HS-27A (cell line): ENCODE data around the gene NR2F6.
"Not testable (repeated sequence)": the region's sequence is repeated elsewhere in the genome, so short reads cannot be mapped to it uniquely, and the experiment has no call there.

Source experiments
- DNase-seq: peaks from one replicate; pipeline ENCODE4 v3.0.0-alpha.2; 2012; ENCODE audit warnings: low read depth, missing footprints

NR2F6 gene

DNA sequence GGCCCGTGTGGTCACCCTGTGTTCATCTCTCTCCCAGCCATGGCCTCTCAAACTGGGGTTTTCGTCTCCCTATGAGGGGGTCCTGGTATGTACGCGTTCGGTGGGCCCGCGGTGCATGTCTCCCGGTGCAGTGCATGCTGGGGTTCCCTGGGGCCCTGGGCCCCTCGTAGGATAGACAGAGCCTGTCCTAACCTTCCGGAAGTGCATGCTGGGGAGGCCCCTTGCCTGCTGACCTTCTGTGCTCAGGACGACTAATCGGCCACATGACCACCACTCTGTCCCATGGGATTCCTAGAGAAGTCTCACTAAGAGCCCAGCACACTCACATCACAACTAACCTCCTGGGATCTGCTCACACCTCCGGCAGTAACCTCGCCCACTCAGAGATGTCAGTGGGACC is 35.4 kb downstream of the NR2F6 start:
- DNase-seq, result no peak

DNA sequence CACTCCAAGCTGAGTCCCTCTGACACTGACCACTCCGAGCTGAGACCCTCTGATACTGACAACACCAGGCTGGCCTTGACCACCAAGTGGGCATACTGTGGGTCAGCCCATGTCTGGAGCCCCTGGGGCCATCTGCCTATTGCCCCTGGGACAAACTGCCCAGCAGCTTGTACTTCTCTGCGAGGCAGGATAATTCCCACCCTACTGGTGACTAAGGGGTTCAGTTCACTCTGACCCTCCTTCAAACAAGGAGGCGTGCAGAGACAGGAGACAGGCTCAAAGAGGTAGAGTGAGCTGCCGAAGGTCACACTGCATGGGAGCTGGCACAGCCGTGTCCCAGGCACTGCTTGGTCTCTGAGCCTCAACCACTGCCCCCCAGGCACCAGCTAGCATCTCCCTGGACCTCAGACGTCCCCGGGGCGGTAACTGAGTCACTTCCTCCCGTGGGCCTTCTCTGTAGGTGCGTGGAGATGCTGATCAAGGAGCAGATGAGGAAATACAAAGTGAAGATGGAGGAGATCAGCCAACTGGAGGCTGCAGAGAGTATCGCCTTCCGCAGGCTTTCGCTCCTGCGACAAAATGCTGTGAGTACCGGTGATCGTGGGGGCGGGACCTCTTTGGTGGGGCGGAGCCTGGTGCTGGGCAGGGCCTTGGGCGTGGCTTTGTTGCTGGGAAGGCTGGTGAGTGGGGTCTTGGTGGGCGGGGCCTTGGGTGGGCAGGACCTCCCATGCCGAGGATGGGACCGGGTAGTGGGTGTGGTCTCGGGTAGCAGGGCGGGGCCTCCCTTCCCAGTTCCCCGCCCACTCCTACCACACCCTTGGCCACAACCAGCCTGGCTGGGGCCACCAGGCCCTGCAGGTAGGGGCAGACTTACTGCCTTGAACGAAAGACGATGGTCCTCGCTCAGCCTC is 36.3 kb downstream of the NR2F6 start:
- DNase-seq, result no peak

DNA sequence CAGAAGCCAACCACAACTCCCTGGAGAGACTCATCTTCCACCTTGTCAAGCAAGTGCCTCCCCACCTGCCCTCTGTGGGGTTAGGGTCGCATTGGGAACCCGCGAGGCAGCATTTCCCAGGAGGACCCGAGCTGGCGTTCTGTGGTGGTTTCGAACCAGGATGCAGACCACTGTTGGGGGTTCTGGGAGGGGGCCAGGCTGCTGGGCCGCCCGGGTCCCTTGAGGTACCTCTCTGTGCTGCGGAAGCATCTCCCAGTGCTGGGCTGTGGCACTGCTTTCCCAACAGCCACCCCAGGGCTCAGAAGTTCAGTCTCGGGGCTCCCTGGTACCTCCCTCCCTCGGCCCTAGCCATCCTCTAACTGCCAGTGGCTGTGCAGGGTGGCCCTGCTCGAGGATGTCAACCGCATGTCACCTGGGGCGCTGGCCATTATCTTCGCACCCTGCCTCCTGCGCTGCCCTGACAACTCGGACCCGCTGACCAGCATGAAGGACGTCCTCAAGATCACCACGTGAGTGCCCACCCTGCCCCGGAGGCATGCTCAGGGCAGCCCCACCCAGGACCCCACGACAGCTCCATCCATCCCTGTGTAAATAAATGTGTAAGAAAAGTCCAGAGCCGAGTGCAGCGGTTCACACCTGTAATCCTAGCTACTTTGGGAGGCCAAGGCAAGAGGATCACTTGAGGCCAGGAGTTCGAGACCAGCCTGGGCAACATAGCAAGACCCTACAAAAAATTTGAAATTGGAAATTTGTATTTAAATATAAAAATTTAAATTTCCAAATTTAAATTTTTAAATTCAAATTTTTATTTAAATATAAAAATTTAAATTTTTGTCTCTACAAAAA is 38.8 kb downstream of the NR2F6 start:
- DNase-seq, result no peak

DNA sequence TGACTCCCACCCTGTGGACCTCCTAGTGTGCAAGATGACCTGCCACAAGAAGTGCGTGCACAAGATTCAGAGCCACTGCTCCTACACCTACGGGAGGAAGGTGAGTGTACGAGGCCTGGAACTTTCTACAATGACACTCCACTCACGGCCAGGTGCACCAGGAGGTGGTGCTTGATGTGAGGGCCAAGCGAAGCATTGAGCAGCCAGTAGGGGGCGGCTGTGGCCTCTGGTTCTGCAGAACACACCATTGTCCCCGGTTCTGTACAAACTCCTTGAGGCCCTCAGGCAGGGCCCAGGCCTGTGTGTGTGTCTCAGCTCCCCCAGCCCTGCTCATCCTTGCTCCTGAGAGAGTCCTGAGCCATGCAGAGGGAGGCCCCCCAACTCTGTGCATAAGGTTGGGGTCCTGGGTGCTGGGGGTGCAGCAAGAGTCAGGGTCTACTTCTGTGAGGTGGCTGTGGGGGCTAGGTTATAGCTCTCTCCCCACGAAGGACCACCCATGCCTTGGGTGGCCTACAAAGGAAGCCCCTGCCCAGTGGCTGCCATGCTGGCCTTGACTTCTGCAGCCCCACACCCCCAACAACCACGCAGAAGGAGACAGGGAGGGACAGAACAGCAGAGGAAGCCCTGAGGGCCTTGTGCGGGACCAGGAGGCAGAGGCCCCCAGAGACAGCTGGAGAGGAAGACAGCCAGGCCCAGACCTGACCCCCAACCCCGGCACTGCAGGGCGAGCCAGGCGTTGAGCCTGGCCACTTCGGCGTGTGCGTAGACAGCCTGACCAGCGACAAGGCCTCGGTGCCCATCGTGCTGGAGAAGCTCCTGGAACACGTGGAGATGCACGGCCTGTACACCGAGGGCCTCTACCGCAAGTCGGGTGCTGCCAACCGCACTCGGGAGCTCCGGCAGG is 40.2 kb downstream of the NR2F6 start:
- no peak for DNase-seq

DNA sequence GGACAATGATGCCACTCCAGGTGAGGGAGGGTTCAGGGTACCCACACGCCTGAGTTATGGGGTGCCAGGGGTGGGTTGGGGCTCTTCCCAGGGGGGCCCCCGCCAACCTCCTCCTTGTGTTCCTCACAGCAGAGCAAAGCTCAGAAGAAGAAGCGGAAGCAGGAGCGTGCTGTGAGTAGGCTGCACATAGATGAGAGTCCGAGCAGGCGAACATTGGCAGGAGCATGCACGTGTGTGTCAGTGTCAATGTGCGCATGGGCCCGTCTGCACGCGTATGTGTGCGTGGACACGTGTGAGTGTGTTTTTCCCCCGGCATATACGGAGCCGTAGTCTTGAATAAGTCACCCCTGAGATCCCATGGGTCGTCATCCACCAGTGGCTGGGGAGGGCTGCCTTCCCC is 43.0 kb downstream of the NR2F6 start:
- DNase-seq, result no peak

DNA sequence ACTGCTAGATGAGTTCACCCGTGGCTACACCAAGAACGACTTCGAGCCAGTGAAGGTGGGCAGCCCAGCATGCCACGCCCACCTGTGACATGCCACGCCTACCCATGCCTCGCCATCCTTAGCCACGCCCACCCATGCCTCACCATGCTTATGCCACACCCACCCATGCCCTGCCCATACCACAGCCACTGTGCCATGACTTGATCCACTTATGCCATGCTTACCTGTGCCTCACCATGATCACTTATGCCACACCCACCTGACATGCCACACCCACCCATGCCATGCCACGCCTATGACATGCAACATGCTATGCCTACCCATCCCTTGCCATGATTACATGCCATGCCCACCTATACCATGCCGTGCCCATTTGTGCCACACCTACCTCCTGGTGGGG is 43.5 kb downstream of the NR2F6 start:
- DNase-seq, result no peak

DNA sequence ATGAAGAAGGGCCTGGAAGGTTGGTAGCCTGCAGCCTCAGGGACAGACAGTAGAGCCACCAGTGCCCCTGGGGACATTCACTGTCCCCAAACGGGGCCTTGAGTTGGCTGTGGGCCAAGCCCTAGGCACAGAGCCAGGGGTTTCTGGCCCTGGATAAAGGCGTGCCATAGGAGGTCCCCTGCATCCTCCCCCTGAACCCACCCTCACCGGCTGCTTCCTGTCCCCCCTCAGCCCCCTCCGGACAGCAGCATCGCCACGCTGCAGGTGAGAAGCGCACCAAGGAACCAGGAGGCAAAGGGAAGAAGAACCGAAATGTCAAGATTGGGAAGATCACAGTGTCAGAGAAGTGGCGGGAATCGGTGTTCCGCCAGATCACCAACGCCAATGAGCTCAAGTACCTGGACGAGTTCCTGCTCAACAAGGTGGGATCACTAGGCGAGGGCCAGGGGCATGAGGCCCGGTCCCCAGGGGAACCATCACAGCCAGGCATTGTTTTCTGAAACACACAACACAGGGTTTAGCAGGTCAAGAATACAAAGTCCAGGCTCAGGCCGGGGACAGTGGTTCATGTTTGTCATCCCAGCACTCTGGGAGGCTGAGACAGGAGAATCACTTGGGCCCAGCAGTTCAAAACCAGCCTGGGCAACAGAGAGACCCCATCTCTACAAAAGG is 45.2 kb downstream of the NR2F6 start:
- no peak for DNase-seq

DNA sequence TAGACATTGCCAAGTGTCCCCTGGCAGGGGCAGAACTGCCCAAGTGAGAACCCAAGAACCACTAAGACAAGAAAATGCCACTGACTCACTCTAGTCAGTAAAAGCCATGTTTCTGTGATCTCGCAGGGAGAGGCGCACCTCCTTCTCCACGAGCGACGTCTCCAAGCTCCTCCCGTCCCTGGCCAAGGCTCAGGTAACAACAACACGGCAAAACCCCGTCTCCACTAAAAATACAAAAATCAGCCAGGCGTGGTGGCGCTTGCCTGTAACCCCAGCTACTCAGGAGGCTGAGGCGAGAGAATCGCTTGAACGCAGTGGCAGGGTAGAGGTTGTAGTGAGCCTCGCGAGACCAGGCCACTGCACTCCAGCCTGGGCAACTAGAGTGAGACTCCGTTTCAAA is 48.1 kb downstream of the NR2F6 start:
- DNase-seq, result no peak

DNA sequence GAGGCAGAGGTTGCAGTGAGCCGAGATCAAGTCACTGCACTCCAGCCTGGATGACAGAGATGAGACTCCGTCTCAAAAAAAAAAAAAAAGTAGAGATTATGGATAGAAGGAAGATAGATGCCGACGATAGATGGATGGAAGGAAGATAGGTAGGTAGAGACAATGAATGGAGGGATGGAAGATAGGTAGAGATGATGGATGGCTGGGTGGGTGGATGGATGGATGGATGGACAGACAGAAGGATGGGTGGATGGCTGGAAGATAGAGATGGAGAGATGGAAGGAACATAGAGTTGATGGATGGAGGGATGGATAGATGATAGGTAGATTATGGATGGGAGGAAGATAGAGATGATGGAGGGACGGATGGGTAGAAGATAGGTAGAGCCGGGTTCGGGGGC is 49.1 kb downstream of the NR2F6 start:
- no peak for DNase-seq

DNA sequence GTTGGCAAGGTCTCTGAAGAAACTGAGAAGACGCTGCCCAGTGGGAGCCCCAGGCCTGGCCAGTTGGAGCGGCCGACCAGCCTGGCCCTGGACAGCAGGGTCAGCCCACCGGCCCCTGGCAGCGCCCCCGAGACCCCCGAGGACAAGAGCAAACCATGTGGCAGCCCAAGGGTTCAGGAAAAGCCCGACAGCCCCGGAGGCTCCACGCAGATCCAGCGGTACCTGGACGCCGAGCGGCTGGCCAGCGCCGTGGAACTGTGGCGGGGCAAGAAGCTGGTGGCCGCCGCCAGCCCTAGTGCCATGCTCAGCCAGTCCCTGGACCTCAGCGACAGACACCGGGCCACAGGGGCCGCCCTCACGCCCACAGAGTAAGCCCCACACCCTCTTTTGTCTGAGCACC is 50.6 kb downstream of the NR2F6 start:
- no peak for DNase-seq

DNA sequence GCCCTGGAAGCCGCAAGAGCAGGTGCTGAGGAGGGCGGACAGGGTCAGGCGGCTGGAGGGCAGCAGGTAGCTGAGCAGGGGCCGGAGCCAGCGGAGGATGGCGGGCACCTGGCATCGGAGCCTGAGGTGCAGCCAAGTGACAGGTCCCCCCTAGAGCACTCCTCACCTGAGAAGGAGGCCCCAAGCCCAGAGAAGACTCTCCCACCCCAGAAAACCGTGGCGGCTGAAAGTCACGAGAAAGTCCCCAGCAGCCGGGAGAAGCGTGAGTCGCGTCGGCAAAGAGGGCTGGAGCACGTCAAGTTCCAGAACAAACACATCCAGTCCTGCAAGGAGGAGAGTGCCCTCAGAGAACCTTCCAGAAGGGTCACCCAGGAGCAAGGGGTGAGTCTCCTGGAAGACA is 51.1 kb downstream of the NR2F6 start:
- no peak for DNase-seq

DNA sequence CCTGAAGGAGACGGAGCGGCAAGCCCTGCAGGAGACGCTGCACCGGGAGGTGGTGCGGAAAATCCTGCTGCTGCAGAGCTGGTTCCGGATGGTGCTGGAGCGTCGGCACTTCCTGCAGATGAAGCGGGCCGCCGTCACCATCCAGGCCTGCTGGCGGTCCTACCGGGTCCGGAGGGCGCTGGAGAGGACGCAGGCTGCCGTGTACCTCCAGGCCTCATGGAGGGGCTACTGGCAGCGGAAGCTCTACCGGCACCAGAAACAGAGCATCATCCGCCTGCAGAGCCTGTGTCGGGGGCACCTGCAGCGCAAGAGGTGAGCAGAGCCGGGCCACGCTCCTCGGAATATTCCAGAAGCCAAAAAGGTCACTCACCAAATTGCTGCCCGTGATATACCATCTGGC is 53.0 kb downstream of the NR2F6 start:
- no peak for DNase-seq

DNA sequence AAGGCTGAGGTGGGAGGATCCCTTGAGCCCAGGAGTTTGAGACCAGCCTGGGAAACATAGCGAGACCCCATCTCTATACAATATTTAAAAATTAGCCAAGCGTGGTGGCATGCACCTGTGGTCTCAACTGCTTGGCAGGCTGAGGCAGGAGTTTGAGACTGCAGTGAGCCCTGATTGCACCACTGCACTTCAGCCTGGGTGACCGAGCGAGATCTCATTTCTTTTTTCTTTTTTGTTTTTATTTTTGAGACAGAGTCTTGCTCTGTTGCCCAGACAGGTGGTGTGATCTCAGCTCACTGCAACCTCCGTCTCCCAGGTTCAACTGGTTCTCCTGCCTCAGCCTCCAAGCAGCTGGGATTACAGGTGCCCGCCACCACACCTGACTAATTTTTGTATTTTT is 54.0 kb downstream of the NR2F6 start:
- DNase-seq, result not testable (repeated sequence)

DNA sequence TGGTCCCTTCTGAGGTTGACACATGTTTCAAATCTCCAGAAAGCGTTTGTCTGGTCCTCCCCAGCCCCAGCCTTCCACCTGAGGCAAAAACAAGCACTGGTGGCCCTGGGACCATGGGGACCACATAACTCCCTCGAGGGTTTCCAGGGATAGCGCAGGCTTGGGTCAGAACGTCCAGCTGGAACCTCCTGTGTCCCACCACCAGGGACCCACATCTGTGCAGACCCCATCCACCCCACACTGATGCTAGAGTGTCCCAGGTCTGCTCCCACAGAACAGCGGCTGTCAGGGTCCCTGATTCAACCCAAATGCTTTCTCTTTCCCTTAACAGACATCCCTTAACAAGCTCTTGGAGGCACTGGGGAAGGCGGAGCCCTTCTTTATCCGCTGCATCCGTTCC is 60.1 kb downstream of the NR2F6 start:
- DNase-seq, result no peak

DNA sequence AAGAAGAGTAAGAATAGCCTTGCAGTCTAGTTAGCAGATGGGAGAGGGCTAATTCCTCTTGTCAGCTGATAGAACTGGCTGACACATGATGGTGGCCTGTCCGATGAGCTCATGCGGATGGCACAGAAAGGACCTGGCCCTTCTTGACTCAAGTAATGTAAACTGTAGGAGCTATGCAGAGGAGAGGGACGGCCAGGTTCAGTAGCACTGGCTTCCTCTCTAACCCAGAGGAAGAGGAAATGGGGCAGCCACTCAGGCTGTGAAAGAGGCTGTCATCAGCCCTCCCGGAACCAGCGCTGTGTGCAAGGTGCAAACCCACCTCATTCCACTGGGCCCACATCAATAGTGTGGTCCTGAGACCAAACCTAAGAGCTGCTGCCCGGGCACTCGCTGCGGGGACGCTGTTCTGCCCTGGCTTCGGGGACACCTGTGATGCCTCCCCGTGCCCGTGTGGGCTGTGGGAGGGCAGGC is 61.3 kb downstream of the NR2F6 start:
- DNase-seq, result no peak

DNA sequence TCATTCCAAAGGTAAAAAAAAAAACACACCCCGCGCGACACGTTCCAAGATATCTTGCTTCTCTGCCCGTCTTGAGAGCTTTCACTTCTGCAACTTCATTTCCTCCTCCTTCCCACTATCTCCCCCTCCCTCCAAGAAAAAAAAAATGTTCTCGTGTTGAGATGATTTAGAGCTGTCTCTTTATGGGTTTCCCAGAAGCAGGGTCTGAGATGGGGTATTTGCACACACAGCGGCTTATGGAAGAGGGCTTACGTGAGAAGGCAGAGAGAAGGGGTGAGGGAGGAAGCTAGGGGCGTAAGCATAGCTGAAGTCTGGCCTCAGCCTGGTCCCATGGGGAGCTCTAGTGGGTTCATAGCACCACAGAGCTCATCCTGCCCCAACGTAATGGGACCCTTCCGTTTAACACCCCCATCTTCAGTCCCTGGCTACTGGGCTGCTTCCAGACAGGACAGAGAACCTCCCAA is 61.8 kb downstream of the NR2F6 start:
- no peak for DNase-seq

DNA sequence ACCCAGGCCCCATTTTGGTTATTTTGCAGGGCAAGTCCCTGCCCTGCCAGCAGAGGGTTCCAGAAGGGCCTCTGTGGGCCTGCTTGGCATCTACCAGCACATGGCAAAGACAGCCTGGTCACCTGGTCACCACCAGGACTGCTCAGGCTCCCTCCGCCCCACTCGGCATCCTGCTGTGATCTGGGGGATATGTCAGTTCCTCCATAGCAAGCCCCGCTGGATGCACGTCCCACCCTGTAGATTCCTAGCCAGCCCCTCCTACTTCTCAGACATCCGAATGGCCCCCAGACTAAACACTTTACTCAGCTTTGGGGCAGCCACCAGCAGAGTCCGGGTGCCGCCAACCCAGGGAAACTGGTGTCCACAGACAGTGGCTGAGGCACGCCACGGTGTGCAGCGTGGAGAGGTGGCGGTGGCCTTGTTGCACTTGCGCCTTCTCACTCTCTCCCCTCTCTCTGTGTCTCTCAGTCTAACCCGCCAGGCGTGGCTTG is 62.4 kb downstream of the NR2F6 start:
- no peak for DNase-seq
